ENCODE results near the gene HSPG2.

Gene HSPG2

DNA sequence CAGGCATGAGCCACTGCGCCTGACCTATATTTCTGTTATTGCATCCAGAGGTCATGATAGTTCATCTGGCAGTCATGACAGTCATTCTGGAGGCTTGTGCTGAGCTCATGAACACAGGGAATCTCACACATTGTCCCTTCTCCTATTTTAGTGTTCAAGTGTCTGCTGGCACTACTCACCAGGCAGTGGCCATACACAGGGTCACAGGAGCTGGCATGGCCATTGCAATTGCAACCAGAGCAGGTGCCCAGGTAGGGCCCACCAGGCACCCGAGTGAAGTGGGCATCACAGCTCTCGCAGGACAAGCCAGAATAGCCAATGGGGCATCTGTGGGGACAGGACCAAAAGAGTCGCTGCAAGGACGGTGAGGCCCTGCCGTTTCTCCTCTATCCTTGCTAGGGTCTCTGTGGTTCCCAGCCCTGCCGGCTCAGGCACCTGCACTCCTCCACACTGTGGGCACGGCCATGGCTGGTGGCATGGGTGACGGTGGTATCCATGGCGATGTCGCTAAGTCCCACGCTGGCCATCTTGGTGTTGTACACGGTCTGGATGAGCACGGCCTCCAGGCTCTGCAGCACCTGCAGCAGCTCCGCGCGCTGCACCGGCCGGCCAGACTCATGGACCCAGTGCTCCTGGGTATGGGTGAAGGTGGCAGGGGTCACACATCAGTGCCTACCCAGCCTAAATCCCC lies 57.0 kb downstream of the HSPG2 start:
- no peak for DNase-seq

DNA sequence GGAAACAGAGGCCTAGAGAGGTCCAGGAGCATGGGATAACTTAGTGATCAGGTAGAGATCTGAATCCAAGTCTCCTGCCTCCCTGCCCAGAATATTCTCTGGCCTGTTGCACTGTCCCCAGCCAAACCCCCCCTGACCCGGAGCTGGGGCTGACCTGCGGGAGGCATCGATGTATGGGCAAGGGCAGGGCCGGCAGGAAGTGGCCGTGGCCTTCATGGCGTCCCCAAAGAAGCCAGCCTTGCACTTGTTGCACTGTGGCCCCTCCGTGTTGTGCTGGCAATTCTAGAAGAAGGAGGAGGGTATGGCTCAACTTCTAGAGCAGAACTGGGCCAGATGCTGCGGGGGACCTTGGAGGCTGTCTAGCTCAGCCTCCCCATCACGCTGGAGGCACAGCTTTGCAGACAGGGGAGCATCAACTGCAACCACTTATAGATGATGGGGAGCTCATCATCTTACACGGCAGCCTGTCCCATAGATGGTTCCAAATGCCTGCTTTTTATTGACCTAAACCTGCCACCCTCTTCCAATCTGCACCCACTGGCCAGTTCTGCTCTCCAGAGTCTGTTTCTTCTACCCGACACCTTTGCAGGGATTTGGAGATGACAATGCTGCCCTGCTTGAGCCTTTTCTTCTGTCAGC lies 58.2 kb downstream of the HSPG2 start:
- DNase-seq = no peak

DNA sequence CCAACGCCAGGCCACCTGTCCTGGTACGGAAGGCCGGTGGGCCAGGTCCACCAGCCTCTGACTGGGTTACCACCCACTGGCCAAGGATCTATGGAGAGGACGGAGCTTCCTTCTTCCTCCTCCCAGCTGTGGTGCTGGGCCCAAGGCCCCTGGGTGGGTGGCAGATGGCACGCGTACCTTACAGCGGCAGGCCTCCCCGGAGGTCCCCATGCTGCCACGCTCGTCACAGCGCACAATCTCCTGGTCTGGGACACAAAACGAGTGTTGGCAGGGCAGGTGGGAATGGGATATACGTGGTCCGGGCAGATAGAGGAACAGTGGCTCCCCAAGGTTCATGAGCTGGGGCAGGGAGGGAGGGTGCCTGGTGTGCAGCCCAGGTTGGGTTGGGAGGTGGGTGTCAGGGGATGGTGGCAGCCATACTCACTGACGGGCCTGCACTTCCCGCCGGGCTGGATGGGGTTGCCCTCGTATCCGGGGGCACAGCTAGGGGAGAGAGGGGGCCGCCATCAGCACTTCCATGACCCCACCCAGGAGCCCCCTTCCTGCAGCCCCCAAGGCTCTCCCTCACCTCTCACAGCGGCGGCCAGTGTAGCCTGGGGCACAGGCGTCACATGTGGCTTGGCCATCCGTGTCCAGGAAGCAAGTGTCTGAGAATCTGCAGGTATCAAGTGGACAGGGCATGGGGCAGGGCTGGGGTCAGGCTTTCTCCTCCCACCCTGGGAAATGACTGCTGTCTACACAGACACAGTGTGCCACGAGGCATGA lies 58.9 kb downstream of the HSPG2 start:
- DNase-seq = no peak

DNA sequence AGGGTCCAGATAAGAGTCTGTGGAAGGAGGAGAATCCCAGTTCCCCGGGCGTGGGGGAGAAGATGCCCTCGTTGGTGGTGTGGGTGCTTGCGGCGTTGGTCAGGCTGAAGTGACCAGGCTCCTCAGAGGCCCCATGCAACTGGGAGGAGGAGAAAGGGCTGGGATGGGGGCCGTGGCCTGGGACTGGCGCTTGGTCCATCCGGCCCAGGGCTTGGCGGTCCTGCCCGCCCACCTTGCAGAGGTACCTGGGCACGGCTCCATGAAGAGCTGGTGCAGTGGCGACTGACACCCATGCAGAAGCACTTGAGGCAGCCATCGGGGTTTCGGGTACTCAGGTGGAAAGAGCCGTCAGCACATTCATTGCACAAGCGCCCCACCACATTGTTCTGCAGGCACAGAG lies 60.8 kb downstream of the HSPG2 start:
- DNase-seq = no peak

DNA sequence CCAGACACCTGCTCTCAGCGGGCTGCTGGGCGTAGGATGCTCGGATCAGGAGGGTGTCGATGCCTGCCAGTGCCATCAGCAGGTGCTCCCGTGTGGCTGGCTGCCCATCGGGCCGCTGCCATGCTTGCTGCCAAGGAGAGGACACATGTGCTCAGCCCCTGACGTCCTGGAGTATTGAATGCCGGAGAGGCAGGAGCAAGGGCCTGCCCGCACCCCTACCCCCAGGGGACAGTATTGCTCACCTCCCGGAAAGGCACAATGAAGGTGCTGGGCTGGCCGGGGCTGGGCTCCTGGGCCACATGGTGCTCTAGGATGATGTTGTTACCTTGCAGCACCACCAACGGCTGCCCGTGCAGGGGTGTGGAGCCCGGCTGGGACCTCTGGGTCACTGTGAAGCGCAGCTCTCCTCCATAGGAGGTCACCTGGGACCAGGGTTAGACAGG lies 61.5 kb downstream of the HSPG2 start:
- no peak for DNase-seq

DNA sequence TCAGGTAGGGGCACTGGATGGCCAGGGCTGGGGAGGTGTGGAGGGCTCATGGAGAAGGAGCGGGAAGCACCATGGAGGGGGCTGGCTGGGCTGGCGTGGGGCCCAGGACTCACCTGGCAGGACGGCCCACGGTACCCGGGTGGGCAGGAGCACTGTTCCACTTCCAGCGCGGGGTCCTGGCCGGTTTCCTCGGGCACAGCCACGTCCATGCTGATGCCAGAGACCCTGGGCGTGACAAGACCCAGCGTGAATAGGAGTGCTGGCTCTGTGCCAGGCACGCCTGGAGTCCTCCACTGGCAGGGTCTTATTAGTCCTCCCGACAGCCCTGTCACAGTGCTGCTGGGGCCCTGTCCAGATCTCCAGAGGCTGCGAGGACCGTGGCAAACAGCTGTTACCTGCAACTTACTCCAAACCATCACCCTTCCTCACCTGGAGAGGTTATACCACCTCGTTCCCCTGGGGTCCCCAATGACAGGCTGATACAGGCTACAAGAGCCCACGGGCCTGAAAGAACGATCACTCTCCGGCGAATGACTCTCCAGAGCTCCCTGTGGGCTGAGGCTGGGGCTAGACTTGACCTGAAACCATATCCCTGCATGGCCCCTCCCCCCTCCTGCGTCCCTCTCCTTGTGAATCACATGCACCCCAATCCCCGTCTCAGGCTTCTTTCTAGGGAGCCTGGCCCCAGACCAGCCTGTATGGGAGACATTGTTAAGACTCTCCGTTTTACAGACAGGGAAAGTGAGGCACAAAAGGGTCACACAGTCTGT lies 62.1 kb downstream of the HSPG2 start:
- no peak for DNase-seq

DNA sequence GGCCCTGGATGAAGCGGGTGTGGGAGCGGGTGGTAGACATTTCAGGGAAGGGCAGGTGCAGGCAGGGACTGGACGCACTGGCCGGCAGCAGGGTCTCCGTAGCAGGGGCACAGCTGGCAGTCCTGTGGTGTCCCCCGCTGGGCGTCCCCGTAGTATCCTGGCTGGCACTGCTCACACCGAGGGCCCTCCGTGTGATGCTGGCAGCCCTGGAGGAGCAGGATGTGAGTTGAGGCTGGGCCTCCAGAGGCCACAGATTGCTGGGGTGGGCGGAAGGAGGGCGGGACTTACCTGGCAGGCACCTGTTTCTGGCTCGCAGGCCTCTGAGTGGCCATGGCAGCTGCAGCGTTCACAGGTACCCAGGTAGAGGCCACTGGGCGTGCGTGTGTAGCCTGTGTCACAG lies 62.8 kb downstream of the HSPG2 start:
- no peak for DNase-seq

DNA sequence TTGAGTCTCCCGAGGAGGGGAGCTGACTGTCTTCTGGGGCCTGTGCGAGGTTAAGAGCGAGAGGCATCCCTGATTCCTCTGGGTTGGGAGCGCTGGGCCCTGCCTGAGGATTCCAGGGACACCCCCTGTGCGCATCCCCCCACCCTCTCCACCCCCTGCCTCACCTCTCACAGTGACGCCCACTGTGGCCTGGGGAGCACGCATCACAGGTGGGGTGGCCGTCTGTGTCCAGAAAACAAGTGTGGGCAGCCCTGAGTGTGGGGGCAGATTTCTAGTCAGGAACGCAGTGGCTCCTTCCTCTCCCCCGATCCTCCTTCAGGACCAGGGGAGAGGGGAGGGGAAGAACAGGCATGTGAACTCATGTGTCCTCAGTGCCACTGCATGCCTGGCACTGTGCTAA lies 63.3 kb downstream of the HSPG2 start:
- DNase-seq = no peak

DNA sequence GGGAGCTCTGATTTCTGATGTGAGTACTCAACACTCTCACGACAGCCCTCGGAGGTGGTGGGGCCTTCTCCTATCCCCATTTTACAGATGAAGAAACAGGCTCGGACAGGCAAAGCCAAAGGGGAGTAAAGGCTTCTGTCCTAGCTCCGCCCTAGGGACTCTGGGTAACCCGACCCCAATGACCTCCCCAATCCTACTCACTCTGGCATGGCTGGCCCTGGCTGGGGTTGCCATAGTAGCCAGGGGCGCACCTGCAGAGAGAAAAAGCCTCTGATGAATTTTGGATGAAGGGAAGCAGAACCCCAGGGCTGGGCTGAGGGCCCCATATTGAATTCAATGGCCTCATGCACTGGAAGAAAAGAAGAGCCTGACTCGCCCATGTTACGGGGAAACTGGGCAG lies 63.9 kb downstream of the HSPG2 start:
- DNase-seq = no peak

DNA sequence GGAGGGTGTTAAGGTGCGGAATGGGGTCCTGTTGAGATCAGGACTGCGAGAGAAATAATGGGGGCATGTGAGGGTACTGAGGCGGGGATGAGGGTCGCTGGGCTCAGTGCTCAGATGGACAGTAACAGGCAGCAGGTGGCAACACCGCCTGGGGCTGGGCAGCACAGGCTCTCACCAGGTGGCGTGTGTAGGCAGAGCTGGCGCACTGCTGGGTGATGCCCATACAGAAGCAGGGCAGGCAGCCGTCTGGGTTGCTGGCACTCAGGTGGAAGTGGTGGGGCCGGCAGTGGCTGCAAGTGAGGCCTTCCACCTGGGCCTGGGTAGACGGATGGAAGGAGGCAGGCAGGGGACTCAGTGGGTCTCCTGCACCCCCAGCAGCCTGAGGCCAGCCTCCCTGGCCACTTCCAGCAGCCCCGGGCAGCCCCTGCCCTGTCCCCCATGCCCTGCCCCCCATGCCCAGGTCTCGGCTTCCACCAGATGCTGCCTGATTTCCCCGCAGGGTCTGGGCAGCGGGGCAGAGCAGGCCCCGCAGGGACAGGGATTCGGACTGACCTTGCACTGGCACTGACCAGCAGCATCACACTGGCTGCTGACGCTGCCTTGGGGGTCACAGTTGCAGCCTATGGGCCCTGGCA lies 64.5 kb downstream of the HSPG2 start:
- DNase-seq = no peak

DNA sequence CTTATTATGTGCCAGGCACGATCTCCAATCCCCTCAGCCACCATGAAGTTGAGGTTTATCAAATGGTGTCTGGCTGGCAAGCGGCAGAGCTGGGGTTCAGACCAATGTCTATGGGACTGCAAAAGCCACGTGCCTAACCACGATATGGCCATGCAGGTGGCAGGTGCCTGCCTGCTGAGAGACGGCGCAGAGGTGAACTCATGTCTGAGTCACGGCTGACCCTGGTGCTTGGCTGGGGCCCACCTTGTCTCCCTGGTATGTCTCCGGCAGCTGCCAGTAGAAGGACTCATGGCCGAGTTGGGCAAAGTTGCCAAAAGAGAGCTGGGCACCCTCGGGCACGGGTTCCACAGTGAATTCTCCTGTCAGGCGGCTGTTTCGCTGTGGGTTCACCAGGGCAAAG lies 65.2 kb downstream of the HSPG2 start:
- no peak for DNase-seq

DNA sequence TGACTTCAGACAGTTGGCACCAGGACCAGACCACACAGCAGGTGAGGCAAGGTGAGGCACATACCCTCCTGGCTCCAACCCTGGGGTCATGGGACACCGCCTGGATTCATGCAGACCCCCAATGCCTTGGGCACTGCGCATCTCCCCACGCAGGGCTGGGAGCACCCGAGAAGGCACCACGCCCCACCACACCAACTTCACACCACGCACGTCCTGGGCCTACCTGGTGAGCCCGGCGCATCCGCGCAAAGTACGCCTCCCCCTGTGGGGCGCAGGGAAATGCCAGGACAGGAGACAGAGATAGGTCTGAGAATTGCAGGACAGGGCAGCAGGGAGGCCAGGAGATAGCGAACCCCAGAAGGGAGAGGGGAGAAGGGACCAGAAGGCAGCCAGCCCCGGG lies 66.5 kb downstream of the HSPG2 start:
- no peak for DNase-seq

DNA sequence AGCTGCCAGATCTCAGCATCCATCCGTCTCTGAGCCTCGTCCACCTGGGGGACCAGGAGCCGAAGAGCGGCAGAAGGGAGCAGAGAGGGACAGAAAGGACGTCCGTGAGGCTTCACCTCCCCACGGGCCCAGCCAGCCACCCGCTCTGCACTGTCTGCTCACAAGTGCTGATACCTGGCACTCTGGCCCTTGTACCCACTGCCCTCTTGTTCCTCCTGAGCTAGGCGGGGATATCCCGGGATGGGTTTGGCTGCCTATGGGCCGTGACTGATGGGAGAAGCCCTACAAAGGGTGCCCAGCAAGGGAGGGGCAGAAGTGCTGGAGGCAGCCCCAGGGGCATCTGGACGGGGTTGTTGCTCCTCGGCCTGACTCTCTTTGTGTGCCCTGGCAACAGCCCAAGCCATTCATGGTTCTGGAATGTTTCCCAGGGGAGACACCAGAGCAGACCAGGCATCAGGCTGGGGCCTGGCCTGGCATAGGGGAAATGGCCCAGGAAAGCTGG lies 67.4 kb downstream of the HSPG2 start:
- DNase-seq = no peak

DNA sequence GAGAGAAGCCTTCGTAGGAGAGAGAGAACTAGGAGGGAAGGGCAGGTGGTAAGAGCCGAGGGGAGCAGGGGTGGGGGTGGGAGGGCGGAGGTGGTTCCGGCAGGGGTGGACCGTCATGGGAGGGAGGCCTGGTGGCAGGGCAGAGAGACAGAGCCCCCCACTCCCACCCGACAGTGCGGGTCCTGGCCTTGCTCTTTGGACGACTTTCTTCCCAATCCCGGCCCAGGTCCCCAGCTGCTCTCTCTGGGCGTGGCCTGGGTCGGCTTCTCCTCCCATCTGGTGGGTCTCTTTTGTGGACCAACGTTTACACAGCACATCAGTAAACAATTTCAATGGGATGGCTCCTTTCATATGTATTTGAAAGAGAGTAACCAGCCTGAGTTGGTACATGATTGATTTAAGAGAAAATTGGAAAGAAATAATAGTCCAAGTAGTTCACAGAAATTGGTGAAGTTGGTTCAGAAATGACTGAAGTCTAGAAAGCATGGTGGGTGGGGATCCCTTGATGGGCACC lies 68.1 kb downstream of the HSPG2 start:
- no peak for DNase-seq

DNA sequence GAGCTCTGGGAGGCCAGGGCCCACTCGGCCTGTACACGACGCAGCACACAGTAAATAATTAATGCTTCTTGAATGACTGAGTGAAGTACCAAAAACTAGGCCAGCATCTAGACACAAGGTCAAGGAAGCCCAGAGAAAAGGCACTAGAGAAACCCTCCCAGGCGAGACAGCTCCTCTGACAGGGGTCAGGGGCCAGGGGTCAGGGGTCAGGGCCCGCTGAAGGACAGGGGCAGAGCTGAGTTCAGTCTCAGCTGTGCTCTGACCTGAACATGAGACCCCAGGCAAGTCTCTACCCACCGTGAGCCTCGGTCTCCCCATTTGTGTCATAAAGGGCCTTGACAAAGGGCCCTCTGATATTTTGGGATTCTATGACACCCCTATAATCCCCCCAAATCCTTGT lies 68.6 kb downstream of the HSPG2 start:
- no peak for DNase-seq

DNA sequence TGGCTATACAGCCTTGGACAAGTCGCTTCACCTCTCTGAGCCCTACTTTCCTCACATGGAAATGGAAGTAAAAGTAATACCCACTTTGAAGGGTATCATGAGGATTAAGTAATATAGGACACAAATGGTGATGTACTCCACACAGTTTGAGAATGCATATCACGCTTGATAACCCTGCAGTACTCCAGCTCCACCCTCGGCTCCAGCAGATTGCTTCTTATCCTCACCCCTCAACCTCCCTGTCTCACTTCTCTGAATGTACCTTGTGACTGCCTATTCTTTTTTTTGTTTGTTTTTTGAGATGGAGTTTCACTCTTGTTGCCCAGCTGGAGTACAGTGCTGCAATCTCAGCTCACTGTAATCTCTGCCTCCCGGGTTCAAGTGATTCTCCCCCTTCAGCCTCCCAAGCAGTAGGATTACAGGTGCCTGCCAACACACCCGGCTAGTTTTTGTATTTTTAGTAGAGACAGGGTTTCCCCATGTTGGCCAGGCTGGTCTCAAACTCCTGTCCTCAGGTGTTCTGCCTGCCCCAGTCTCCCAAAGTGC lies 69.6 kb downstream of the HSPG2 start:
- DNase-seq = no peak

DNA sequence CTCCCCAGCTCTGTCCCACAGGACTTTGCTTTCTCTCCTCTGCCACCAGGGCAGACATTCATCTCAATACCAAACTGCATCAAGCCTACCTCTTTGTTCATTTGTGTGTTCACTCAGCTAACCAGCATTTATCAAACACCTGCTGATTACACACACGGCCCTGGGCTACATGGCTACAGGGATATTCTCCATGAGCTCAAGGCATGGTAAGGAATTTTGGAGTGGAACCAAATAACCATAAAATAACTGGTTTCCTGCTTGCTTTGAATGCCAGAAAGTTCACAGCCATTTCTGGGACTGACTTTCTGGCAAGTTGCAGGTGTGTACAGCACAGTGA lies 70.4 kb downstream of the HSPG2 start:
- DNase-seq = no peak

DNA sequence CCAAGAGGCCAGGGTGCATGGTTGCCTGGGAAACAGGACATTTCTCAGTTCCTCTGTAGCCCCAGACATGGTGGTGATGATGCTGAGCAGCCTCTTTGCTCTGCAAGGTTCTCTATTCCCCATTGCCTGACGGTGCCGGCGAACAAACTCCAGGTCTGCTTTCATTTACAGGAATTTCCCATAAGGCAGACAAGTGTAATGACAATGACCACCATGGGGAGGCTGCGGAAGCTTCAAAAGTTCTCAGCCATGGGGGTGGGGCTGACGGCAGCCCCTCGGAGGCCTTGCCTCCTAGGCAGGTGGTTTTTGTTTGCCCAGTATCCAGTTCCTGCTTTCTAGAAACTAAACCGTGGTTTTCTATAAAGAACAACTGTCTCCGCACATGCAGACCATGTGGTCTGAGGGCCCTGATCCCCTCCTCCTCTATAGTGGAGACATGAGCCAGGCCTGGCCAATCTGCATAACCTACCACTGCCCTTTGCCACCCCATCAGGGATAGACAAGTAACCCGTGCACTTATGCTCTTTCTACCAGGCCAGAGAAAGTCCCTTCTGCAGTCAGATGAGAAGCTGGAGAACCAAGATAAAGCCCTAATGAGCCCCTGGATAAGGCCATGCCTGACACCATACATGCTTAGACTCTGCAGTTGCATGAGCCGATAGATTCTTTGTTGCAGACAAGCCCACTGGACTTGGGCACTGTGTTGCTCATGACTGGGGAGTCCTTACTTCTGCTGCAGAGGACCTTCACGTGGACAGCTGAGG lies 71.0 kb downstream of the HSPG2 start:
- DNase-seq = no peak

DNA sequence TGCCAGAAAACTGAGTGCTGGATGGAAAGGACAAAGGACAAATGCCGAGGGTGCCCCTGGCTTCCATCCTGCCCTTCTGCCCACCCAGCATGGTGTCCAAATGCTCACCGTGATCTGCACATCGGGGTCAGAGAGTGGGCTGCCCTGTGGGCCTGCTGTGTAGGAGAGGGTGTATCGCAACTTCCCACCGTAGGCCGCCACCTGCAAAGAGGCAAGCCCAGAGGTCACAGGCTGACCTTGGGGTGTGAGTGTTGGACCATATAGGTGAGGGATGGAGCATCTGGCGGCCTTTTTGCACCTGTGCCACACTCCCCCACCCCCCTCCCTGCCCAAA lies 71.5 kb downstream of the HSPG2 start:
- no peak for DNase-seq

DNA sequence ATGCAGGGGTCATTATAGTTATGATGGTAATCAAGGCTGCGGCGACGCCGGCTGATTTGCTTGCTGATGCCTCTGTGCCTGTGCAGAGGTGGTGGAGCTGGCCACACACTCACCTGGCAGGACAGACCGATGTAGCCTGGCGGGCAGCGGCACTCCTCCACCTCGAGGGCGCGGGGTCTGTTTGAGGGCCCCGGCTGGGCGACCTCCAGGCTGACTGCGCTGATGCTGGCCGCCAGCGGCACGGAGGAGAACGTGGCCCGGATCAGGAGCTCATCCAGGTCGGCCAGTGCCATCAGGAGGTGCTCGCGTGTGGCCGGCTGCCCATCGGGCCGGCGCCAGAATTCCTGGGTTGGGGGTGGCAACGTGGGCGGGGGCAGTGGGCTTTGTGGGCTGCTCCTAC lies 72.4 kb downstream of the HSPG2 start:
- no peak for DNase-seq

DNA sequence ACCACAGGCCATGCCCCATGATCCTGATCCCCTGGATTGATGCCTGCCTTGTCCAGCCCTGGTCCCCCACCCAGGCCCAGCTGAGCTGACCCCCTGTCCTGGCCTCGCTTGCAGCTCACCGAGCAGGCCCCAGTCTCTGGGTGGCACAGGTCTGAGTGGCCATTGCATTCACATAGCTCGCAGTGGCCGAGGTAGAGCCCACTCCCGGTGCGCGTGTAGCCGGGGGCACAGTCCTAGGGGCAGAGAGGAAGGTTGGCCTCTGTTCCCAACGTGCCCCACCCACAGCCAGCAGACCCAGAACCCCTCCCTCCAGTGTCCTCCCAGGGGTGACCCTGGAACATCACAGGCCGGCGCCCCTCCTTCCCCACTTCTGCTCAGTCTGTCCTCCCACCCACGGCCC lies 73.1 kb downstream of the HSPG2 start:
- no peak for DNase-seq

Measured in T-helper 1 cell (primary cell).